ENCODE results near the gene MT1F.

DNA sequence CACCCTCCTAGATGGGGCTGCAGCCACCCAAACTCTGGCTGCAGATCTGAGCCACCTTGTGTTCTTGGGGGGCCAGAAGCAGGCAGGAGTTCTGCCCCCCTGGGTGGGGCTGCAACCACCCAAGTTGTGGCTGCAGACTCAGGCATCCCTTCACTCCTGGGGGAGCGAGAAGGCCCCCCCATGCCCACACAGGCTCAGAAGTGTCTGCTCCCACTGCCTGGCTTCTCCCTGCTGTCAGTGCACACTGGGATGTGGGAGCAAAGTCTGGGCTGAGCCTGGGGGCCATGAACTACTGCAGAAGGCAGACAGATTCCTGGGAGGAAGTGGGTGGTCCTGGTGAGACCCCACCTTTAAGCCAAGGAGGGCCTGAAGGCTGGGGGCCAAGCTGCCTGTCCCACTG, 37.5 kb downstream of the MT1F start:
- TF ChIP-seq, protein P1, sequence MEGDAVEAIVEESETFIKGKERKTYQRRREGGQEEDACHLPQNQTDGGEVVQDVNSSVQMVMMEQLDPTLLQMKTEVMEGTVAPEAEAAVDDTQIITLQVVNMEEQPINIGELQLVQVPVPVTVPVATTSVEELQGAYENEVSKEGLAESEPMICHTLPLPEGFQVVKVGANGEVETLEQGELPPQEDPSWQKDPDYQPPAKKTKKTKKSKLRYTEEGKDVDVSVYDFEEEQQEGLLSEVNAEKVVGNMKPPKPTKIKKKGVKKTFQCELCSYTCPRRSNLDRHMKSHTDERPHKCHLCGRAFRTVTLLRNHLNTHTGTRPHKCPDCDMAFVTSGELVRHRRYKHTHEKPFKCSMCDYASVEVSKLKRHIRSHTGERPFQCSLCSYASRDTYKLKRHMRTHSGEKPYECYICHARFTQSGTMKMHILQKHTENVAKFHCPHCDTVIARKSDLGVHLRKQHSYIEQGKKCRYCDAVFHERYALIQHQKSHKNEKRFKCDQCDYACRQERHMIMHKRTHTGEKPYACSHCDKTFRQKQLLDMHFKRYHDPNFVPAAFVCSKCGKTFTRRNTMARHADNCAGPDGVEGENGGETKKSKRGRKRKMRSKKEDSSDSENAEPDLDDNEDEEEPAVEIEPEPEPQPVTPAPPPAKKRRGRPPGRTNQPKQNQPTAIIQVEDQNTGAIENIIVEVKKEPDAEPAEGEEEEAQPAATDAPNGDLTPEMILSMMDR (IDR thresholded peaks at IDR 0.05 in 2 of 3, conservative IDR thresholded peaks at IDR 0.05 in 1 of 3; ENCODE audit: borderline replicate concordance in 1 of 3, insufficient read depth in 1 of 3, low read depth in 2 of 3, low read length in 2 of 3), result no peak
- TF ChIP-seq EZH2 (IDR thresholded peaks at IDR 0.05) (no peak), POLR2A (IDR thresholded peaks at IDR 0.05; ENCODE audit: borderline replicate concordance, extremely low read depth, insufficient read depth, insufficient read length) (no peak), RAD21 (IDR thresholded peaks at IDR 0.05; ENCODE audit: low read depth) (no peak), POLR2AphosphoS5 (IDR thresholded peaks at IDR 0.05; ENCODE audit: low read depth, low read length) (no peak)
- TF ChIP-seq, protein P2, sequence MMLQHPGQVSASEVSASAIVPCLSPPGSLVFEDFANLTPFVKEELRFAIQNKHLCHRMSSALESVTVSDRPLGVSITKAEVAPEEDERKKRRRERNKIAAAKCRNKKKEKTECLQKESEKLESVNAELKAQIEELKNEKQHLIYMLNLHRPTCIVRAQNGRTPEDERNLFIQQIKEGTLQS (IDR thresholded peaks at IDR 0.05), result no peak
- TF ChIP-seq, protein P3, sequence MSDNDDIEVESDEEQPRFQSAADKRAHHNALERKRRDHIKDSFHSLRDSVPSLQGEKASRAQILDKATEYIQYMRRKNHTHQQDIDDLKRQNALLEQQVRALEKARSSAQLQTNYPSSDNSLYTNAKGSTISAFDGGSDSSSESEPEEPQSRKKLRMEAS (IDR thresholded peaks at IDR 0.05), result no peak

Data from HCT116 (cell line).